ENCODE measurements around the gene CCND1. TPM values are rescaled to one million over a fixed set of nuclear protein-coding genes. Genes with fewer than 3 reads are reported as not detected.

The CCND1 gene
- total and polyA plus RNA-seq, 2 of the 8 experiments (the other 6 are each of a cell fraction or from before 2014, with no cell fraction given), result 64.5 to 170 TPM

GRCh38 chr11:69642913-69643632 is 2.1 kb downstream of the CCND1 start (continued):
- TF ChIP-seq CHD7 (IDR thresholded peaks at IDR 0.05; ENCODE audit: insufficient replicate concordance, low read length) (no peak), RXRA (IDR thresholded peaks at IDR 0.05; ENCODE audit: insufficient read depth, low read depth, low read length) (no peak), BACH1 (IDR thresholded peaks at IDR 0.05; ENCODE audit: low read length) (peak; percentile 73), FOSL1 (IDR thresholded peaks at IDR 0.05; ENCODE audit: insufficient read depth, low read depth, low read length) (no peak), KDM4A (IDR thresholded peaks at IDR 0.05; ENCODE audit: low read depth, low read length, severe bottlenecking) (peak; percentile 16), SIN3A (conservative IDR thresholded peaks at IDR 0.05 in 1 of 2, IDR thresholded peaks at IDR 0.05 in 1 of 2; ENCODE audit: low read depth in 1 of 2, low read length in 2 of 2) (peak in 1 of 2 experiments; percentile 33; a peak in 1 of 4 replicates), SP2 (IDR thresholded peaks at IDR 0.05; ENCODE audit: low read length) (no peak), HDAC6 (IDR thresholded peaks at IDR 0.05; ENCODE audit: low read depth, low read length) (no peak), EGR1 (IDR thresholded peaks at IDR 0.05; ENCODE audit: borderline replicate concordance, low read depth, low read length) (peak; percentile 4; the same call in 1 of the 2 replicates)
- TF ChIP-seq, protein P1, sequence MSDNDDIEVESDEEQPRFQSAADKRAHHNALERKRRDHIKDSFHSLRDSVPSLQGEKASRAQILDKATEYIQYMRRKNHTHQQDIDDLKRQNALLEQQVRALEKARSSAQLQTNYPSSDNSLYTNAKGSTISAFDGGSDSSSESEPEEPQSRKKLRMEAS (IDR thresholded peaks at IDR 0.05), result peak; percentile 71

Data from H1 (cell line).